DOHH2 (cell line): ENCODE results near the gene VPS45.

ENCODE experiments used
- CTCF ChIP-seq: fragments of 200-600 bp; sonication (generic); IDR thresholded peaks from one replicate; pipeline ENCODE4 v1.5.1; 2014; ENCODE audit warnings: antibody characterized with exemption, mild to moderate bottlenecking, low read depth, low read length; ENCODE audit not compliant: poor library complexity, severe bottlenecking
- EZH2phosphoT487 ChIP-seq: fragments of 200-600 bp; sonication (generic); IDR thresholded peaks from 2 replicates; pipeline ENCODE4 v1.6.1; 2017; ENCODE audit warnings: borderline replicate concordance, mild to moderate bottlenecking, antibody characterized with exemption, low read length, moderate library complexity, mixed read lengths

DNA sequence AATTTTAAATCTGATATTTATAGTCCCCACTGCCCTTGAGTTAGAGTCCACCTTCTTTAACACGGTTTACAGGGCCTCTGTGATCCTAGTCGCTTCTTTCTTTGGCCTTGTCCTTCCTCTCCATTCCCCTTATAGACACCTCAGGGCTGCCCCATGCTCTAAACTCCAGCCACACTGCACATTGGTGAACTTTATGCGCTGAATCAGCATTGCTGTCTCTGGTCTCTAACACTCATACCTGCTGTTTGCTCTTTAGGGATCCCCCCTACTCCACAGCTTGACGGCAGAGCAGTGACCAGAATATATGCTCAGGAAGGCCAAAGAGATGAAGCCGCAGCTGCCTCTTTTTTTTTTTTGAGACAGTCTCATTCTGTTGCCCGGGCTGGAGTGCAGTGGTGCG lies 112.3 kb downstream of the VPS45 start:
- TF ChIP-seq CTCF, result no peak
- TF ChIP-seq EZH2phosphoT487, result no peak
